B cell (primary cell): ENCODE measurements around the gene P2RX5. TPM values are rescaled to one million over a fixed set of nuclear protein-coding genes. Genes with fewer than 3 reads are reported as not detected.

ENCODE experiments used
- ATAC-seq: fragments of 200-7000 bp; cut with Tn5 transposase; one replicate; pipeline ENCODE4 v1.10.0; 2021; ENCODE audit warnings: low read depth, mild to moderate bottlenecking, moderate number of reproducible peaks, moderate library complexity
- CTCF ChIA-PET: fragments of 350-600 bp; sonication (Branson Sonifier 250); formaldehyde crosslinking; loops from one replicate; lab custom pipeline; 2021; ENCODE audit warnings: antibody characterized with exemption, inconsistent platforms; lab: Charles Lee
- POLR2A ChIA-PET: fragments of 350-600 bp; sonication (Branson Sonifier 250); formaldehyde crosslinking; loops from one replicate; lab custom pipeline; 2021; ENCODE audit warnings: antibody characterized with exemption; lab: Charles Lee
- DNase-seq: peaks from one replicate; pipeline ENCODE4 v3.0.0; 2013
- H2AFZ ChIP-seq: 2 replicates; pipeline ENCODE4 v1.6.1; 2012; ENCODE audit warnings: mild to moderate bottlenecking, low read depth, low read length; ENCODE audit not compliant: insufficient read depth, poor library complexity, severe bottlenecking
- H3K27ac ChIP-seq, 2 donors: 1 replicate in 1 of 2; 2 replicates in 1 of 2; pipeline ENCODE4 v1.5.1; 2012 to 2013; ENCODE audit warnings: low read length in 2 of 2, mild to moderate bottlenecking in 2 of 2, moderate library complexity in 1 of 2
- H3K27me3 ChIP-seq, 4 experiments: fragments of 200-600 bp in 1 of 4; sonication (generic) in 1 of 4; replicated peaks in 1 of 4; 1 replicate in 2 of 4; 2 replicates in 2 of 4; pipeline versions ENCODE4 v1.6.1 to v1.7.0; 2013 to 2016; ENCODE audit warnings: low read length in 3 of 4, mild to moderate bottlenecking in 2 of 4, mixed read lengths in 1 of 4, moderate library complexity in 1 of 4; ENCODE audit not compliant: insufficient read depth in 4 of 4, control insufficient read depth in 3 of 4; ENCODE audit errors: control extremely low read depth in 1 of 4
- H3K36me3 ChIP-seq, 2 experiments: replicated peaks in 1 of 2; 1 replicate in 1 of 2; 2 replicates in 1 of 2; pipeline versions ENCODE4 v1.6.1 to v1.7.1; 2013; ENCODE audit warnings: low read length in 1 of 2; ENCODE audit not compliant: insufficient read depth in 2 of 2, control insufficient read depth in 1 of 2; ENCODE audit errors: control extremely low read depth in 1 of 2, extremely low read depth in 1 of 2
- H3K4me1 ChIP-seq, 2 donors: fragments of 200-600 bp in 1 of 2; sonication (generic) in 1 of 2; 1 replicate in 1 of 2; 2 replicates in 1 of 2; pipeline versions ENCODE4 v1.5.1 to v1.6.1; 2013 to 2017; ENCODE audit warnings: low read length in 2 of 2; ENCODE audit not compliant: control insufficient read depth in 2 of 2, insufficient read depth in 2 of 2
- H3K4me2 ChIP-seq: replicated peaks from 2 replicates; pipeline ENCODE3; 2012; ENCODE audit warnings: mild to moderate bottlenecking, low read depth, low read length; ENCODE audit not compliant: poor library complexity, severe bottlenecking
- H3K4me3 ChIP-seq, 5 experiments: fragments of 200-600 bp in 1 of 5; sonication (generic) in 1 of 5; 1 replicate in 3 of 5; 2 replicates in 2 of 5; pipeline versions ENCODE4 v1.5.1 to v1.7.0; 2011 to 2016; ENCODE audit warnings: low read length in 4 of 5, mild to moderate bottlenecking in 4 of 5, low read depth in 2 of 5, control low read depth in 1 of 5, moderate library complexity in 1 of 5; ENCODE audit not compliant: insufficient read depth in 1 of 5; ENCODE audit errors: control extremely low read depth in 1 of 5, extremely low read depth in 1 of 5
- H3K79me2 ChIP-seq: fragments of 200-600 bp; sonication (generic); one replicate; pipeline ENCODE4 v1.6.0; 2016; ENCODE audit warnings: low read length; ENCODE audit not compliant: control insufficient read depth, insufficient read depth
- H3K9ac ChIP-seq: fragments of 200-600 bp; sonication (generic); 2 replicates; pipeline ENCODE4 v1.6.1; 2017; ENCODE audit warnings: mild to moderate bottlenecking, low read length, moderate library complexity
- H3K9me3 ChIP-seq, 3 donors: one replicate each; pipeline versions ENCODE4 v1.6.1 to v1.7.1; 2013; ENCODE audit warnings: low read length in 2 of 3; ENCODE audit not compliant: control insufficient read depth in 2 of 3, insufficient read depth in 1 of 3; ENCODE audit errors: control extremely low read depth in 1 of 3
- H4K20me1 ChIP-seq: 2 replicates; pipeline ENCODE4 v1.6.0; 2012; ENCODE audit warnings: mild to moderate bottlenecking, low read length; ENCODE audit not compliant: insufficient read depth, control insufficient read depth, poor library complexity, severe bottlenecking
- H3K27ac Mint-ChIP-seq: one replicate; pipeline ENCODE4 v1.8.0; 2021; ENCODE audit warnings: mixed read lengths
- H3K27me3 Mint-ChIP-seq: one replicate; pipeline ENCODE4 v1.8.0; 2021; ENCODE audit warnings: mixed read lengths
- H3K4me1 Mint-ChIP-seq: one replicate; pipeline ENCODE4 v1.8.0; 2021; ENCODE audit warnings: mixed read lengths
- H3K4me3 Mint-ChIP-seq: one replicate; pipeline ENCODE4 v1.8.0; 2021; ENCODE audit warnings: mixed read lengths
- H3K9me3 Mint-ChIP-seq: one replicate; pipeline ENCODE4 v1.8.0; 2022; ENCODE audit warnings: mixed read lengths; ENCODE audit not compliant: insufficient read depth
- CTCF ChIP-seq: fragments of 200-600 bp; IDR thresholded peaks from one replicate; pipeline ENCODE4 v1.8.0; 2022; ENCODE audit warnings: antibody characterized with exemption, mild to moderate bottlenecking
- EZH2 ChIP-seq: IDR thresholded peaks from 2 replicates; pipeline ENCODE4 v1.6.1; 2012; ENCODE audit warnings: borderline replicate concordance, low read depth, mild to moderate bottlenecking, moderate library complexity, low read length; ENCODE audit not compliant: insufficient read depth, poor library complexity, severe bottlenecking
- WGBS: methylation state at CpG from one replicate; pipeline ENCODE4 v1.1.5; 2013; ENCODE audit warnings: missing lambda C conversion rate; ENCODE audit not compliant: insufficient coverage; 5-methylcytosine and 5-hydroxymethylcytosine counted together
- intact Hi-C: fragments of 100-400 bp; cut with micrococcal nuclease; formaldehyde crosslinking; loops from one replicate; pipeline ENCODE4 v1.10.0; 2022
- polyA plus RNA-seq: library from polyadenylated mRNA; depleted of rRNA; stranded (reverse); fragments of >200 nt; gene quantifications from 2 replicates; pipeline ENCODE4 v1.2.3, GENCODE V29; 2012
- total RNA-seq, 2 donors: library from RNA; stranded (reverse); fragments of 120-200 nt in 1 of 2; gene quantifications; 1 replicate in 1 of 2; 2 replicates in 1 of 2; pipeline versions ENCODE4 v1.2.3 to v1.2.4, GENCODE V29; 2013 to 2022

The P2RX5 gene
- total and polyA plus RNA-seq, 2 donors (not counting 1 experiment from before 2014, with no cell fraction given) = 405 to 745 TPM

- Mint-ChIP-seq H3K27me3 (no peaks in the 10 kb centered on the region), H3K4me1 (peaks cover 33% of the 10 kb centered on the region), H3K4me3 (peak within 1 kb of the TSS; percentile 96), H3K9me3 (no peaks in the 10 kb centered on the region), H3K27ac (peak within 1 kb of the TSS; percentile 94)
- TF ChIP-seq EZH2 (no peak), CTCF (no peak)
- H3K4me2 ChIP-seq = peak within 1 kb of the TSS; percentile 90
- H3K4me3 ChIP-seq = peak within 1 kb of the TSS; percentile 60 to 99 (median 98)
- ChIA-PET CTCF (interaction anchor here (1.8 kb wide), 1 partner anchor 159 kb away, joined by 5 read pairs; no protein-coding TSS in a partner anchor), POLR2A (interaction anchor here (0.5 to 1.5 kb wide), 4 partner anchors 9 to 59 kb away, joined by 3 to 4 read pairs (median 4); partner anchors contain the start of genes CTNS and SHPK)
- peaks cover 28% of the 10 kb centered on the region for H4K20me1 ChIP-seq
- no peaks in the 10 kb centered on the region for H3K9me3 ChIP-seq
- H3K4me1 ChIP-seq = peaks cover 11 to 21% of the 10 kb centered on the region in 2 donors
- peak within 1 kb of the TSS; percentile 74 to 86 for H3K27ac ChIP-seq
- H3K36me3 ChIP-seq = peaks cover 0 to 2% of the 10 kb centered on the region in 2 experiments
- H3K79me2 ChIP-seq = peaks cover 11% of the 10 kb centered on the region
- ATAC-seq = peak; percentile 90
- WGBS = under 1% methylated on average over 89 of the region's 89 CpGs
- H2AFZ ChIP-seq = peak within 1 kb of the TSS; percentile 84
- DNase-seq = peak; percentile 99
- intact Hi-C loops = loop anchor here (1.0 to 5.0 kb wide), 3 partner anchors 14 to 1076 kb away; partner anchors contain the start of genes CTNS, PAFAH1B1 and SHPK
- H3K27me3 ChIP-seq = no peaks in the 10 kb centered on the region
- H3K9ac ChIP-seq = peak within 1 kb of the TSS; percentile 95
These were observed 27.5 kb downstream of the P2RX5 start, which contains the start of the genes EMC6 and TAX1BP3 for GRCh38 chr17:3668279-3669084. TSS of gene EMC6 (plus strand) at chr17:3668812. CDS start at chr17:3669147, 335 bp downstream. TSS of gene TAX1BP3 (minus strand) at chr17:3668578. CDS start at chr17:3668526, 52 bp downstream.
